Testis (tissue), 5 donors: ENCODE measurements around the gene IGFBP2. TPM values are rescaled to one million over a fixed set of nuclear protein-coding genes. Genes with fewer than 3 reads are reported as not detected.

Source experiments
- DNase-seq: peaks from one replicate; pipeline ENCODE4 v3.0.0-alpha.2; 2019
- H3K27ac ChIP-seq, 2 donors: fragments of 200-600 bp; sonication (generic); one replicate each; pipeline ENCODE4 v1.5.1; 2019
- H3K27me3 ChIP-seq: fragments of 200-600 bp; sonication (generic); one replicate; pipeline ENCODE4 v1.5.1; 2019
- H3K36me3 ChIP-seq: fragments of 200-600 bp; sonication (generic); one replicate; pipeline ENCODE4 v1.5.1; 2017; ENCODE audit warnings: low read depth; ENCODE audit errors: missing control alignments
- H3K4me1 ChIP-seq: fragments of 200-600 bp; sonication (generic); one replicate; pipeline ENCODE4 v1.5.1; 2019
- H3K4me3 ChIP-seq, 2 donors: fragments of 200-600 bp; sonication (generic); one replicate each; pipeline ENCODE4 v1.5.1; 2017 to 2019
- H3K9me3 ChIP-seq: fragments of 200-600 bp; sonication (generic); one replicate; pipeline ENCODE4 v1.5.1; 2017
- POLR2A ChIP-seq: fragments of 450-650 bp; IDR thresholded peaks from one replicate; pipeline ENCODE4 v1.6.1; 2017; ENCODE audit warnings: antibody characterized with exemption, mild to moderate bottlenecking, moderate library complexity
- WGBS, 2 donors: methylation state at CpG; one replicate each; pipeline ENCODE4 v1.1.5; 2018; 5-methylcytosine and 5-hydroxymethylcytosine counted together
- intact Hi-C: fragments of 100-400 bp; cut with DNase I; formaldehyde crosslinking; loops from one replicate; pipeline ENCODE4 v1.15.1; 2023; ENCODE audit warnings: low total_unique reads
- long read RNA-seq, 2 donors: transcript quantifications; one replicate each; lab custom pipeline, GENCODE V29; 2026
- polyA plus RNA-seq: library from polyadenylated mRNA; stranded (reverse); fragments of 350-450 nt; fragmentation: Illumina TruSeq; extraction: RNeasy Lipid Tissue Mini Kit (QIAGEN cat#74804); gene quantifications from one replicate; pipeline ENCODE4 v1.2.3, GENCODE V29; 2014; ENCODE audit warnings: low read depth, low replicate concordance; ENCODE audit not compliant: insufficient read depth
- total RNA-seq, 2 donors: library from RNA; depleted of rRNA; stranded (reverse); fragments of >200 nt; gene quantifications; one replicate each; pipeline ENCODE4 v1.2.3, GENCODE V29; 2016
- TF ChIP-seq, protein P1 (sequence below), 3 experiments: fragments of 450-650 bp in 2 of 3; fragments of 200-600 bp in 1 of 3; sonication (generic) in 1 of 3; IDR thresholded peaks; one replicate each; pipeline ENCODE4 v1.5.1; 2016 to 2019; ENCODE audit warnings: antibody characterized with exemption in 3 of 3, mild to moderate bottlenecking in 2 of 3, moderate library complexity in 1 of 3

The IGFBP2 gene, protein sequence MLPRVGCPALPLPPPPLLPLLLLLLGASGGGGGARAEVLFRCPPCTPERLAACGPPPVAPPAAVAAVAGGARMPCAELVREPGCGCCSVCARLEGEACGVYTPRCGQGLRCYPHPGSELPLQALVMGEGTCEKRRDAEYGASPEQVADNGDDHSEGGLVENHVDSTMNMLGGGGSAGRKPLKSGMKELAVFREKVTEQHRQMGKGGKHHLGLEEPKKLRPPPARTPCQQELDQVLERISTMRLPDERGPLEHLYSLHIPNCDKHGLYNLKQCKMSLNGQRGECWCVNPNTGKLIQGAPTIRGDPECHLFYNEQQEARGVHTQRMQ
- total RNA-seq, result 100 to 1,000 TPM; 100 to 118 TPM
- polyA plus RNA-seq, result 180 TPM
- long read RNA-seq, donor 1, full-length matches to known transcripts, result 327 of 439 reads
- long read RNA-seq, donor 1, partial matches to known transcripts, result 99 of 439 reads
- long read RNA-seq, donor 1, other reads (novel, unspliced or antisense), result 13 of 439 reads
- long read RNA-seq, donor 2, full-length matches to known transcripts, result 227 of 321 reads
- long read RNA-seq, donor 2, partial matches to known transcripts, result 88 of 321 reads
- long read RNA-seq, donor 2, other reads (novel, unspliced or antisense), result 6 of 321 reads

DNA sequence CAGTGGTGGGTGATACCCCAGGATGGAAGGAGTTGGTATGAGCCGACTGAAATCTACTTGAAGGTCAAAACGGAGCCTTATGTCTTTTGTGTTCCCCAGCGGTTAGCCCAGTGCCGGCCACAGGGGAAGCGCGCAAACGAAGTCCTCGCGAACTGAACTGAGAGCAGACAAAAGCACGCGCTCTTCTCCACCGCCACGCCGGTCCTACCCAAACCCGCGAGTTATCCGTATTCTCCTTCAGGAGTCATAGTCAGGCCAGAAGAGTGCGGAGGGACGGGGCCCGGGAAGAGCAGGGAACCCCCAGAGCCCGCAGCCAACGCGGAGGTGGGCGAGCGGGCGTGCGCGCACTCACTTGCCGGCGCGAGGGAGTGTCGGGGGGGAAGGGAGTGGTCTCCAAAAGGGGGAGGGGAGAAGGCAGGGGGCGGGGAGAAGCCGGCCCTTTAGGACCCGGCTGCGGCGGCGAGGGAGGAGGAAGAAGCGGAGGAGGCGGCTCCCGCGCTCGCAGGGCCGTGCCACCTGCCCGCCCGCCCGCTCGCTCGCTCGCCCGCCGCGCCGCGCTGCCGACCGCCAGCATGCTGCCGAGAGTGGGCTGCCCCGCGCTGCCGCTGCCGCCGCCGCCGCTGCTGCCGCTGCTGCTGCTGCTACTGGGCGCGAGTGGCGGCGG lies at the start of gene IGFBP2:
IGFBP2 (plus strand) TSS at position 469 of the 664 bp plus-strand sequence; CDS start at position 573, 104 bp downstream.
- no peaks in the 10 kb centered on the region for H3K27me3 ChIP-seq
- intact Hi-C loops, result no loop called here
- WGBS, 2 donors, result 0% methylated on average over 2 to 62 of the region's 70 CpGs
- TF ChIP-seq, protein P1, sequence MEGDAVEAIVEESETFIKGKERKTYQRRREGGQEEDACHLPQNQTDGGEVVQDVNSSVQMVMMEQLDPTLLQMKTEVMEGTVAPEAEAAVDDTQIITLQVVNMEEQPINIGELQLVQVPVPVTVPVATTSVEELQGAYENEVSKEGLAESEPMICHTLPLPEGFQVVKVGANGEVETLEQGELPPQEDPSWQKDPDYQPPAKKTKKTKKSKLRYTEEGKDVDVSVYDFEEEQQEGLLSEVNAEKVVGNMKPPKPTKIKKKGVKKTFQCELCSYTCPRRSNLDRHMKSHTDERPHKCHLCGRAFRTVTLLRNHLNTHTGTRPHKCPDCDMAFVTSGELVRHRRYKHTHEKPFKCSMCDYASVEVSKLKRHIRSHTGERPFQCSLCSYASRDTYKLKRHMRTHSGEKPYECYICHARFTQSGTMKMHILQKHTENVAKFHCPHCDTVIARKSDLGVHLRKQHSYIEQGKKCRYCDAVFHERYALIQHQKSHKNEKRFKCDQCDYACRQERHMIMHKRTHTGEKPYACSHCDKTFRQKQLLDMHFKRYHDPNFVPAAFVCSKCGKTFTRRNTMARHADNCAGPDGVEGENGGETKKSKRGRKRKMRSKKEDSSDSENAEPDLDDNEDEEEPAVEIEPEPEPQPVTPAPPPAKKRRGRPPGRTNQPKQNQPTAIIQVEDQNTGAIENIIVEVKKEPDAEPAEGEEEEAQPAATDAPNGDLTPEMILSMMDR (IDR thresholded peaks at IDR 0.05), result no peak
- TF ChIP-seq POLR2A, result no peak
- peak; percentile 69 for DNase-seq
- peaks cover 8% of the 10 kb centered on the region for H3K4me1 ChIP-seq
- no peaks in the 10 kb centered on the region for H3K9me3 ChIP-seq
- H3K27ac ChIP-seq, result peak within 1 kb of the TSS in 1 of 2 donors; percentile 41
- H3K36me3 ChIP-seq, result no peaks in the 10 kb centered on the region
- peak within 1 kb of the TSS; percentile 48 to 62 for H3K4me3 ChIP-seq

DNA sequence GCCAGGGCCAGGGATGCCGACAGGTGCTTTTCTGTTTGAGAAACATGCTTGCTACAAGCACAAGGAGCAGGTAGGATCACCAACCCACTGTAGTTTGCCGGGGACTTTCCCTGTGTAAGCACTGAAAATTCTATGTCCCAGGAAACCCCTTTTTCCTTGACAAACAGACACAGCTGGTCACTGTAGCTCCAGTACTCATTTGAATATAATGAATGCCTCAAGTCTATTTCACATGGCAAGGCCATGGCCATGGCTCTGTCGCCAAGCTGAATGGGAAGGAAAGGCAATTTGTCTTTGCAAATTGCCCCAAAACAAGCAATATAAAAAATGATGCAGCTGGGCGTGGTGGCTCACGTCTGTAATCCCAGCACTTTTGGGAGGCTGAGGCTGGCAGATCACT lies 49.6 kb upstream of the IGFBP2 start:
- H3K4me1 ChIP-seq, result no peaks in the 10 kb centered on the region
- no peak for DNase-seq
- no peak overlapping the region for H3K4me3 ChIP-seq
- no peak for TF ChIP-seq POLR2A
- TF ChIP-seq, protein P1 (IDR thresholded peaks at IDR 0.05), result no peak
- H3K27me3 ChIP-seq, result no peaks in the 10 kb centered on the region
- no peaks in the 10 kb centered on the region for H3K36me3 ChIP-seq
- H3K9me3 ChIP-seq, result no peaks in the 10 kb centered on the region
- 88 to 95% methylated on average over 4 to 5 of the region's 5 CpGs for WGBS, 2 donors
- H3K27ac ChIP-seq, result no peak overlapping the region
- intact Hi-C loops, result no loop called here

DNA sequence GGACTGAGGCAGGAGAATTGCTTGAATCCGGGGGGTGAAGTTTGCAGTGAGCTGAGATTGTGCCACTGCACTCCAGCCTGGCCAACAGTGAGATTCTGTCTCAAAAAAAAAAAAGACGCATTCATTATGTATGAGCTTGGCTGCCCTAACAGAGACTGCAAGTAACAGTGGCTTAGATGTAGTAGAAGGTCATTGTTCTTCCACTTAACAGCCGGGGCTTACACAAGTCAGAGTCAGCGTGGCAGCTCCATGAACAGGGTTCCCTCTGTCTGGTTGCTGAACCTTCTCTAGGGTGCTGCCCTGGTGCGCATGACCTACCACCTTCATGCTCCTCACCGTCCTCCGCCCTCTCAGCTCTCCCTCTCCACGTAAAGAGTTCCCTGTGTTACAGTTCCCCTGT lies 49.1 kb upstream of the IGFBP2 start:
- H3K36me3 ChIP-seq, result no peaks in the 10 kb centered on the region
- no peaks in the 10 kb centered on the region for H3K4me1 ChIP-seq
- no peaks in the 10 kb centered on the region for H3K9me3 ChIP-seq
- no peak overlapping the region for H3K27ac ChIP-seq
- intact Hi-C loops, result no loop called here
- 81 to 84% methylated on average over 8 of the region's 8 CpGs for WGBS, 2 donors
- no peak for TF ChIP-seq POLR2A
- TF ChIP-seq, protein P1 (IDR thresholded peaks at IDR 0.05), result no peak
- H3K4me3 ChIP-seq, result no peak overlapping the region
- H3K27me3 ChIP-seq, result no peaks in the 10 kb centered on the region
- DNase-seq, result no peak

DNA sequence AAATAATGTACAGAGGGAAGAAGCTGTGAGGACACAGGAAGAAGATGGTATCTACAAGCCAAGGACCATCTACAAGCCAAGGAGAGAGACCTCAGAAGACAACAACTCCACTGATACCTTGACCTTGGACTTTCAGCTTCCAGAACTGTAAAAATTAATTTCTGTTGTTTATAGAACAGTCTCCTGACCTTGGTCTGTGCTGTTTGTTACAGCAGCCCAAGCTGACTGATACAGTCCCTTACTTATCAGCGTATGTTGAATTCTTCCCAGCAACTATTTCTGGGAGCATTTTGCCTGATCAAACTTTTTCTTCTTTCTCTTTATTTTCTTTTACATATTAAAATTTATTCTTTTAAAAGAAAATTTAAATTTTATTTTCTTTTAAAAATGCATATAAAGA lies 47.8 kb upstream of the IGFBP2 start:
- Histone ChIP-seq H3K4me1 (peaks cover 10% of the 10 kb centered on the region), H3K9me3 (no peaks in the 10 kb centered on the region), H3K4me3 (no peak overlapping the region), H3K36me3 (no peaks in the 10 kb centered on the region), H3K27ac (no peak overlapping the region), H3K27me3 (no peaks in the 10 kb centered on the region)
- no peak for DNase-seq
- TF ChIP-seq, protein P1 (IDR thresholded peaks at IDR 0.05), result no peak
- TF ChIP-seq POLR2A, result no peak
- intact Hi-C loops, result no loop called here
- 77 to 81% methylated on average over 1 of the region's 1 CpG for WGBS, 2 donors
